NCI-H2196 treated with DMSO at 0.1 percent for 48 hours (cell line): ENCODE results near the gene MGAT5B.

Experiments used
- DNase-seq: peaks from one replicate; lab custom pipeline; 2025; ENCODE audit not compliant: unreplicated experiment; lab: John Stamatoyannopoulos, UW

MGAT5B gene

DNA sequence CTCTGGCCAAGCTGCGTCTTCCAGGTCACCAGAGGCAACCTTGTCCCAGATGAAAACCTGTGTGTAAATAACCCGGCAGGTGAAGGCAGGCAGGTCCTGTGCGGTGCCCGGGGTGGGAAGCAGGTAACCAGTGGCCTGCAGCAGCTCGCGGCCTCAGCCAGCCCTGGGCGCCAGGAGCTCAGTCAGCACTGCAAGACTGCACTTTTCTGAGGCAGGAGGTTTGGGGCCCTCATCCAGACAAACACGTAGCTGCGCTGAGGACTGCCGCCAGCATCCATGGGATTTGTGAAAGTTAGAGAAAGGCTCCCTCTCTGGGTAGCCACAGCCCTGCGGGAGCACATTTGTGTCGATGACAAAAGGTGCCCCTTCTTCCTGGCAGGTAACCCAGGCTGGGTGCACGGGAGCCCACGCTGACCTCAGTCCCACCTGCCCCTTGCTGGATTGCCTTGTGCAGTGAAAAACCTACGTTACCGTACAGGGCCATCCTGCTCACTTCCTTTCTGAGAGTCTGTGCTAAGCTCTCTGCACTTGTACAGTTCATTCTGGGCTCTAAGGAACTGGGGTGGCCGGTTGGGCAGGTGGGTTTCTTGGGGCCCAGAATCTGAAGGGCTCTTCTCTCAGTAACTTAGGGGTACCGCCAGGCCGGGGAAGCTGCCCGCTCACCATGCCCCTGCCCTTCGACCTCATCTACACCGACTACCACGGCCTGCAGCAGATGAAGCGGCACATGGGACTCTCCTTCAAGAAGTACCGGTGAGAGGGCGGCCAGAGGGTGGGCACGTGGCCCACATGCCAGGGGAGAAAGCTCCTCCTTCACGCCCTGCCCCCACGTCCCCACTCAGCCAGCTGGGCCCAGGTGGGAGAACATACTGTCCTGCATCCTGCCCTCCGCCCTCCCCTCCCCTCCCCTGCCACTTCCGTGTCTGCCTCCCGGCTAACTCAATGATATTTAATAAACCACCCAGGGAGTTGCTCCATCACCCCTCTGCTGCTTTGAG, 56.4 kb downstream of the MGAT5B start:
- no peak for DNase-seq

DNA sequence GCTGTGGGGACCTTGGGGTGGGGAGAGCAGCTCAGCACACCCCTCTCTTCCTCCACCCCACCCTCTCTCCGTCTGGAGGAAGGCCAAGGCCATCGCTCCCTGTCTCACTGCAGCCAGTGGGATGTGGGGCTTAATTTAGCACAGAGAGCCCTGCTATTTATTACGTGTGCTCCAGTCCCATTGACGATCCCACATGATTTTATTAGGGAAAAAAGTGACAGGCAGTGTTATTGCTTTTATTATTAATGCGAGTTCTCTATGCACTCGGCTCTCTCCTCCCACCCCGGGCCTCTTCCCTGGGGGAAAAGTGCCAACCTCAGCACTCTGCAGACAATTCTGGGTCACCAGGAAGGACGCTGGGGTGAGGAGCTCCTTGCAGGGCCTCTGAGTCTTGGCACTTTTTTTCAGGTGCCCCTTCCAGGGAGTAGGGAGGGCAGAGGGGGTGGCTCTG, 57.3 kb downstream of the MGAT5B start:
- DNase-seq, result no peak

GRCh38 chr17:76926237-76926866, 58.1 kb downstream of the MGAT5B start:
- DNase-seq, result no peak

DNA sequence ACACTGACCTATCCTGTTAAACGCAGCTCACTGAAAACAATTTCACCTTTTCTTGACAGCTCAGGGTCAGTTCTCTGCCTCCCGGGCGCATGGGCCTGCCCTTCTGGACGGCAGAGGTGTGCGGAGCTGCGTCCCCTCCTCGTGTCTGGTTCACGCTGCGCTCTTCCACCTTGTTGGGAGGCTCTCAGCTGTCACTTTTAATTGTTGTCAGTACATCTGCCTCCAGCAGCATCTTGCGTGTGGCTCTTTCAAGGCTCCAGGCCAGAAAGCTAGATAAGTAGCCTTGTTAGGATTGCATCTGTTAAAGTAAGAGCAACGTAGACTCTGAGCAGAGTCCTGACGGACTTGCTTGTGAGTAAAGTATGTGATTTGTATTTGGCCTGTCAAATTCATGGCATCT, 59.4 kb downstream of the MGAT5B start:
- DNase-seq, result no peak

DNA sequence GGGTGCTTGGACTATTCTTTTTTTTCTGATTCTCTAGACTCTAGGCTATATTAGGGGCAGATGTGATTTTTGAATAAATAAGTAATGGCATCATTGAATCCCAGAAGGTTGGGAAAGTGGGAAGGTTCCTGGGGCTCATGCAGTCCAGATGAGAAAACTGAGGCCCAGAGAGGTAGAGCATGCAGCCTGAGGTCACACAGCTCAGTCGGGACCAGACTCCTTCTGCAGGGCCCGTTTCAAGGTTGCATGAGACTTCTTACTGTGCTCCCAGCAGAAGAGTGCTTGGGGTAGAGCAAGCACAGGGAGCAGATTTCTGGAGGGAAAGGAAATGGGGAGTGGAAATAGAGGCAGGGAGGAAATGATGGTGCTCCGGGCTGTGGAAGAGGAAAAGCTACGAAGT, 59.8 kb downstream of the MGAT5B start:
- DNase-seq, result no peak

DNA sequence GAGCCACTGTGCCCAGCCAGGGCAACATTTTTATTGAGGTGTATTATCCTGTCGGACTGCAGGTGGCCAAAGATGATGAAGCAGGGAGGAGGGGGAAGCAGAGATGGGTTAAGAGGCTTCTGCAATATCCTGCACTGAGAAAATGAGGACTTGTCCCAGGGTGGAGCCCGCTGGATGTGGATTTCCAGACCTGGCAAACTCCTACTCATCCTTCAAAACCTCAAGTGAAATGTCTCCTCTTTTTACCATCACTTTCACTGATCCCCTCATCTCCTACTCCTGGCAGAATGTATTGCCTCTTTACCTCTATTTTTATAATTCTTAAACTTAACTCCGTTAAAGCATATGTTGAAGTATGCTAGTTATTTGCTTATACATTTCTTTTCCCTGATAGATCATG, 60.9 kb downstream of the MGAT5B start:
- no peak for DNase-seq

GRCh38 chr17:76929601-76930000, 61.4 kb downstream of the MGAT5B start:
- DNase-seq, result no peak

DNA sequence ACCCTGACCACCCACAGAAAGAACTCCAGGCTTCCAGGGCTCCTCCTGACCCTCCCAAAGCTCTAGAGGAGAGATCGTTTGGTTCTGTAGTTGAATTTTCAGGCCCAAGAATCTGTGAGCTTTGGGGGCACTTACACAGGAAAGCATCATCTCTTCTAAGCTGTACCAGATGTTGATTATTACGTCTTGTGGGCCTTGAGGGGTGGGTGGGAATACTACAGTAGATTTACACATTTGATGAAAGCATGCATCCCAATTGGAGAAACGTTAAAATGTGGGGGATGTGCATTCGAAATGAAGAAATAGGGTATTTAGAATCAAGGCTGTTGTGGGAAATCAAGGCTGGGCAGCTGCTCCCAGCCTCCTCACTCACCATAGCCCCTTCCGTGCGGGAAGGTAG, 61.9 kb downstream of the MGAT5B start:
- DNase-seq, result no peak

DNA sequence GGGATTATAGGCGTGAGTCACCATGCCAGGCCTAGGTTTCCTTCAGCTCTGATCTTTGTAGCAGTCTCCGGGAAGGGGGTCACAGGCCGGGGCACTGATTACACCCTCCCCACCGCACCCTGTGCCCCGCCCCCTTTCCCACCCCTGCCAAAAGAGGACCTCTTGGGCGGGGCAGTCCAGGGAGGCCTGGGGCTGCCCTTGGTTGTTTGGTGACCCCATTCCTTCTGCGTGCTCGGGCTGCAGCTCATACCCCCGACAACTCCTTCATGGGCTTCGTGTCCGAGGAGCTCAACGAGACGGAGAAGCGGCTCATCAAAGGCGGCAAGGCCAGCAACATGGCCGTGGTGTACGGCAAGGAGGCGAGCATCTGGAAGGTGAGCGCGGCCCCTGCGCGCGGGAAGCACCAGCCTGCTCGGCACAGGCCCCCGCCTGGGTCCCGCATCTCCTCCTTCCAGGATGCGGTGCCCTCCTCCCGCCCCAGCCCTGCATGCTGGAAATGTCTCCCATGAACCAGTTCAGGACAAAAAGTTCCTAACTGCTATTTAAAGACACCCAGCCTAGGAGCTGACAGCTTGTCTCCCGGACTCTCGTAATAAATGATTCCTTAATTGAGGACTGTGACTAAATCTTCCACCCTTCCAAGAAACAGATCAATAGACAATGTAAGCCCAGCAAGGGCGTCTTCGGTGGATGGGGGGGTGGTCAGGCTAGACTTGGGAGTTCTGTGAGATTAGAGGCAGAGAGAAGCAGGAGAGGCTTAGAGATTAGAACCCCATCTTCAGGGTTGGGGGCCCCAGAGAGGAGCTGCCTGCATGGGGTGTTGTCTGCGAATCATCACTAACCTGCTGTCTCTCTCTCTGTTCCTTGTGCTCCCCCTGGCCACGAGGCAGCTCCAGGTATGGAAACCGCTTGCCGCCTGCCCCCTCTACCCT, 64.5 kb downstream of the MGAT5B start:
- no peak for DNase-seq

- DNase-seq, result no peak
Observed at GRCh38 chr17:76934561-76935320, 66.5 kb downstream of the MGAT5B start.

GRCh38 chr17:76935331-76935730, 67.1 kb downstream of the MGAT5B start:
- no peak for DNase-seq

DNA sequence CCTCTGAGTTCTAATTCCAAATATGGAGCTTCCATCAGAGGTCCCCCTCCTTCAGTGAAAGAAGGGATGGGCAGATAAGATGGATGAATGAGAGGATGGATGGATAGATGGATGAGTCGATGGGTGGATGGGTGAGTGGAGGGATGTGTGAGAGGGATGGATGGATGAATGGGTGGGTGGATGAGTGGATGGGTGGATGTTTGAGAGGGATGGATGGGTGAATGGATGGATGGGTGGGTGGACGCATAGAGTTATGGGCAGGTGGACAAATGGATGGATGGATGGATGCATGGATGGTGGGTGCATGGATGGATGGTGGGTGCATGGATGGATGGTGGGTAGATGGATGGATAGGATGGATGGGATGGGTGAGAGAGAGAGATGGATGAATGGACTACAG, 69.0 kb downstream of the MGAT5B start:
- no peak for DNase-seq

GRCh38 chr17:76938009-76938408, 69.8 kb downstream of the MGAT5B start:
- DNase-seq, result no peak

DNA sequence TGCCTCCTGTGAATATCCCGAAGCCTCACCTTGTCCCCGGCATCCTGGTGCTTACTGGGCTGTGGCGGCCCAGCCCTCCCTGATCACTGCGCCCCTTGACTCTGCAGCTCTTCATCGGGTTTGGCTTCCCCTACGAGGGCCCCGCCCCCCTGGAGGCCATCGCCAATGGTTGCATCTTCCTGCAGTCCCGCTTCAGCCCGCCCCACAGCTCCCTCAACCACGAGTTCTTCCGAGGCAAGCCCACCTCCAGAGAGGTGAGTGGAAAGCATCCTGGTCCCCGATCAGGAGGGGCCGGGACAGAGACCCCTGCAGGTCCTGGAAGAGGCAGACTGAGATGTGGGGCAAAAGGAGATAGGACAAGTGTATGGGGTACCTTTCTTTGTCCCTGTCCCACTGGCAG, 72.1 kb downstream of the MGAT5B start:
- no peak for DNase-seq

- DNase-seq, result no peak
Observed at GRCh38 chr17:76940738-76941350, 72.6 kb downstream of the MGAT5B start.

GRCh38 chr17:76943202-76943601, 75.0 kb downstream of the MGAT5B start:
- no peak for DNase-seq

DNA sequence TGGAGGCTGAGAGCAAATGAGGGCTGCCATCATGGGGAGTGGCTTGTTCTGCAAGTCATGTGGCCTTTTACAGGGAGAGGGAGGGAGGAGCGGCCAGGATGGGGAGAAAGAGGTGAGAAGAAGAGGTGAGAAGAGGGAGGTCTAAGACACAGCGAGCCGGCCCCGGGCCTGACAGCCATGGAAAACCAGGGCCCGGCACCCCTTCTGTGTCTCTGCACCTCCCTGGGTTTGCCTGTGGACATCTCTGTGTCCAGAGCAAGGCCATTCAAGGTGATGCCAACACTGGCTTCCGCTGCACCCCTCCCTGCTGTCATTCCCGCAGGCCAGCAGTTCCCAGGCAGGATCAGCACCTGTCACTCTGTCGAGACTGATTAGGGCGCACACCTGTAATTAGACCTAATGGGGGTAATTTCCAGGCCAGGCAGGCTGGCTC, 75.6 kb downstream of the MGAT5B start:
- DNase-seq, result no peak

DNA sequence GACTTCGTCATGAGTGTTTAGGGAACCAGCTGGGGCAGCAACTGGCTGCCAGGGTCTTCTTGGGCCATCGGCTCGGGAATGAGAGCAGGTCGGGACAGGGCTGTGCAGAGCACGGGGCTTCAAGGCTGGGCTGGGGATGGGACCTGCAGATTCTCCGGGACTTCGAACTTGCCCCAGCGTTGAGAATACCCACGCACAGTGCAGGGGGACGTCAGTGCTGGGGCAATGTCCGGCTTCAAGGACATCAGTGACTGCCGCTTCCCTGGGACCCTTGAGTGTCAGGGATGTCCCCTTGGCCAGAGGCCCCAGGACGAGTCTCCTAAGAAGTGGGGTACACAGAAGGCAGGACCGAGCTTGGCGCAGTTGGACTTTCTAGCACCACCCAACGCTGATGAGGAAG, 76.3 kb downstream of the MGAT5B start:
- DNase-seq, result no peak

DNA sequence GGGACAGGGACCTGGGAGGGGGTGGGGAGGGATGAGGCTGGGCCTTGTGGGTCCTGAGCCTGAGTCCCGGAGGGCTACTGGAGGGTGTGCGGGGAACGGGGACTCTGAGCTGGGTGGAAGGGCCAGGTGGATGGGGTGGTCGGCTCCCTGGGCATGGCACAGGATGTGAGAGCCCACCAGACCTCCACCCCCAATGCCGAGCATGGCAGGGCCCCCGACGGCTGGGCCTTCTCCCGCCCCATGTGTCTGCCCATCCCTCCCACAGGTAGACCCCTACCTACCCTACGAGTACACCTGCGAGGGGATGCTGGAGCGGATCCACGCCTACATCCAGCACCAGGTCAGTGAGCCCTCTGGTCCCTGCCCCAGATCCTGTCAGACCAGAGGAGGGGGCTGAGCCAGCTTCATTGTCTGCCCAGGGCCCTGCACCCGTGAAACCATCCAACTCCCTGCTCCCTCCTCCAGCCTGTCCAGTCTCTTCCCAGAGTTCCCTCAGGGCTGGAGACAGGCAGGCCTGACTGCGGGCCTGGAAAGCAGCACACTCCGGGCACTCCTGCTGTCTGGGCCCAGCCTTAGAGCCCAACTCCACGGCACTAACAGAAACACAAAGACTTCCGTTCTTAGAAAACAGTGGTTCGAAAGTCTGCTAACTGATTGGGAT, 78.0 kb downstream of the MGAT5B start:
- no peak for DNase-seq

GRCh38 chr17:76946772-76947135, 78.5 kb downstream of the MGAT5B start:
- no peak for DNase-seq
